Measurements from ENCODE around the gene ANXA1.

Gene ANXA1

GRCh38 chr9:73138516-73138915 is 13.1 kb upstream of the ANXA1 start:
- DNase-seq: no peak

- DNase-seq: no peak
Observed at GRCh38 chr9:73141282-73141681, 10.4 kb upstream of the ANXA1 start.

GRCh38 chr9:73143711-73144328 is 7.8 kb upstream of the ANXA1 start:
- no peak for DNase-seq

GRCh38 chr9:73146111-73146815 is 5.4 kb upstream of the ANXA1 start:
- no peak for DNase-seq

GRCh38 chr9:73148447-73148937 is 3.2 kb upstream of the ANXA1 start:
- no peak for DNase-seq

- no peak for DNase-seq
Observed at GRCh38 chr9:73149371-73150067, 2.1 kb upstream of the ANXA1 start.

- no peak for DNase-seq
Observed at GRCh38 chr9:73152543-73152844, 829 bp downstream of the ANXA1 start.

GRCh38 chr9:73152953-73153352 is 1.3 kb downstream of the ANXA1 start:
- no peak for DNase-seq

- DNase-seq: no peak
Observed at GRCh38 chr9:73153793-73154227, 2.1 kb downstream of the ANXA1 start.

- DNase-seq: no peak
Observed at GRCh38 chr9:73154271-73154670, 2.6 kb downstream of the ANXA1 start.

- no peak for DNase-seq
Observed at GRCh38 chr9:73154722-73155121, 3.1 kb downstream of the ANXA1 start.

- no peak for DNase-seq
Observed at GRCh38 chr9:73155377-73155776, 3.7 kb downstream of the ANXA1 start.

GRCh38 chr9:73155968-73156864 is 4.6 kb downstream of the ANXA1 start:
- no peak for DNase-seq

- no peak for DNase-seq
Observed at GRCh38 chr9:73156865-73157187, 5.2 kb downstream of the ANXA1 start.

GRCh38 chr9:73157811-73158210 is 6.1 kb downstream of the ANXA1 start:
- DNase-seq: no peak

GRCh38 chr9:73158723-73159122 is 7.1 kb downstream of the ANXA1 start:
- DNase-seq: no peak

- no peak for DNase-seq
Observed at GRCh38 chr9:73160868-73161267, 9.2 kb downstream of the ANXA1 start.

GRCh38 chr9:73162987-73163768 is 11.5 kb downstream of the ANXA1 start:
- no peak for DNase-seq

- no peak for DNase-seq
Observed at GRCh38 chr9:73165911-73166310, 14.2 kb downstream of the ANXA1 start.

- no peak for DNase-seq
Observed at GRCh38 chr9:73166468-73166867, 14.8 kb downstream of the ANXA1 start.

GRCh38 chr9:73167614-73168013 is 15.9 kb downstream of the ANXA1 start:
- DNase-seq: no peak

GRCh38 chr9:73168298-73168934 is 16.8 kb downstream of the ANXA1 start:
- no peak for DNase-seq
